ENCODE results near the gene MRNIP.
"Not testable (repeated sequence)": the region's sequence is repeated elsewhere in the genome, so short reads cannot be mapped to it uniquely, and the experiment has no call there.

MRNIP gene

DNA sequence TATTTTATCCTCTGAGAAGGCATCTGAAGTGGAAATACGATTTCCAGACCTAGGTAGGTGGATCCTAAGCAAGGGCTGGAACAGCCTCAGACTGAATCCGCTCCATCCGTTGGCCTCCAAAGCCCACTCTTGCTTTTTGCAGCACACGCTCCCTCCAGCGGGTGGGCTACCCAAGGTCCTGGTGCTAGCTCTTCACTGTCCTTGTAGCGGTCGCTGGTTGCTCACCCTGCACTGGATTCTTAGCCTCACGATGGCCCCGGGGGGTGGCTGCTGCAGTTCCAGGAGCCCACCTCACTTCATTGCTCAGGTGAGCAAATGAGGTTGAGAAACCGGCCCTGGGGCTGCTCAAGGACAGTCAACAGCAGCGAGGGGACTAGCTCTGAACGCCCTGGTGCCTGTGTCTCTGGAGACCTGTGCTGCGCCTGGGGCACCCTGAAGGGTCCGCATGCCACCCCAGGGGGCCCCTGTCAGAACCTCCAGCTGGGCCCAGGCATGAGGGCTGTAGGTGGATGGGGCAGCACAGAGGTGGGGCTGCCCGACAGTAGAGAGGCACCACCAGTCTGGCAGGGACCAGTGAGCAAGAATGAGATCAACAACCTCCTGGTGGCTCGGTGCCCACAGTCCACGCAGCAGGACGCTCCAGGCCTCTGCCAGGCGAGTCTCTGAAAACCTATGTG, 56.3 kb downstream of the MRNIP start:
- DNase-seq, result no peak

DNA sequence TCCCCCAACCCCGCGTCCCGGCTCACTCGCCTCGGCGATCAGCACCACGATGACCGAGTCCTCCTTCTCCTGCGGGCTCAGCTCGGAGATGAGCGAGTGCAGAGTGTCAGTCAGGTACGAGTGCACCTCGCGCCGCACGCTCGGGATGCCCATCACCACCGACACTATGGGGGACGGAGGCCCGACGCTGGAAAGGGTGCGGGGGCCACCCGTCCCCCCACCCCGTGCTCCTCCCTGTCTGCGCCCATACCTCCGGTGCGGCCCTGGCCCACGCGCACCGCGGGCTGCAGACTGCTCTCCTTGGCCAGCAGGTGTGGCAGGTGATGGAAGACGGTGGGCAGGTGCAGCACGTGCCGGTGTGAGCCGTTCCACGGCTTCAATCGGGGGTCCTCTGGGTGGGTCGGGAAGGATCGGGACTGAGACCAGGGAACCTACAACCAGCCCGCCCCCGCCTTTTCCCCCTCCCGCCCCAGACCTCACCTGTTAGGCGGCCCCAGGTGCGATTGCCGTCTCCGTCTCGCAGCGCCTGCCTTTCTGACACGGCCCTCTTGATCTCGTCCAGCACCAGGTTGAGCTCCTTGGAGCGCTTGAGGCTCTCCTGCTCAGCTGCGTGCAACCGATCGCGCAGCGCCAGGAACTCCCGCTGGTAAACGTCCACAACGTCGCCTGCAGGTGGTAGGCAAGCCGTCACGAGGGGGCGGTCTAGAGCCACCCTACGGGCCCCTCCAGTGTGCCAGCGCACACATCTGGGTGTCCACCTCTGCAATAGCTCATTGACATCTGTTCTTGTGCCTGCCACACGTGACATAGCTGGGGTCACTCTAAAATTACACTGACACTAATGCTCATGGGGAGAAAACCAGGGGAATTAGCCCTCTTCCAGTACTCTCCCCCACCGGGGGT, 57.1 kb downstream of the MRNIP start:
- peak; percentile 79 for DNase-seq

DNA sequence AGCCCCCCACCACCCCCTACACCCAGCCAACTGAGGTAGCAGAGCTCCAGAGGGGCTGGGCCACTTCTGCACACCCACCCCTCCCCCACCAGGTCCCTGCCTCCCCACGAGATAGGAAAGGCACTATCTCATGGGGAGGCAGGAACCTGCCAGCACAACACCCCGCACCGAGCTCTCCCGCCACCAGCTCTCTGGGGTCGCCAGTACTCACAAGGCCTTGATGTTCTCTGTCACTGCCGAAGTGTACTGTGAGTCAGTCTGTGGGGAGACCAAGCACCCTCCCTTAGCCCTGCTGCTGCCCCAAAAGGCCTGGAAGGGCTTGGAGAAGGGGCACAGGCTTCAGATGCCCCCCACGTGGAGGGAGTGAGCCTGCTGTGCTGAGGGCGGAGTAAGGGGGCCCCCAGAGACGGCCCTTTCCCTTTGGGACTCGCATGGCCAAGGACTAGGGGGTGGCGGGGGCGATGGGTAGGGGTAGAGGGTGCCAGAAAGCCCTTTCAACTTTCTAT, 57.9 kb downstream of the MRNIP start:
- no peak for DNase-seq

DNA sequence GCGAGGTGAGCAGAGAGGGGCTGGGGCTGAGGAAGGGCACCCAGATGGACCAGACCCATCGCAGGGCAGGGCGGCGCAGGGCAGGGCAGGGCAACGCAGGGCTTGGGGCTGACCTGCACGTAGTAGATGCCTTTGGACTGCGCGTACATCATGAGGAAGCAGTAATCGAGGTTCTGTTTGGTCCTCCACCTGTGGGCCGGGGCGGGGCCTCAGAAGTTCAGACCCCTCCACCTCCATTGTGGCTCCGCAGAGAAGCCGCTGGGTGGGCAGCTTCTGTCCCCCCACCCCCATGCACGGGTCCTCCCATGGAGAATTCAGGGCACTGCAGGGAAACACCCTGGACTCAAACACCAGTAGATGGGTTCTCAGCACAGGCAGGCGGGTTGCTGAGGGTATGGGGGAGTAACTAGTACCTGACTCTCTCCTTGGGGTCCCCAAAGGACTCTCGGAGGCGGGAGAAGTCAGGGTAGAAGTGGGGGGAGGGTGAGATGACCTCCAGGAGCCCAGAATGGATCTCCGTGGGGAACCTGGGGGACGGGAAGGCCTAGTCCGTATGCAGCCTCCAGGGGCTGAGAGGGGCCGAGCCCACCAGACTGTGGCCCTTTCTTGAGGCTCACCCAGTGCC, 58.4 kb downstream of the MRNIP start:
- no peak for DNase-seq

DNA sequence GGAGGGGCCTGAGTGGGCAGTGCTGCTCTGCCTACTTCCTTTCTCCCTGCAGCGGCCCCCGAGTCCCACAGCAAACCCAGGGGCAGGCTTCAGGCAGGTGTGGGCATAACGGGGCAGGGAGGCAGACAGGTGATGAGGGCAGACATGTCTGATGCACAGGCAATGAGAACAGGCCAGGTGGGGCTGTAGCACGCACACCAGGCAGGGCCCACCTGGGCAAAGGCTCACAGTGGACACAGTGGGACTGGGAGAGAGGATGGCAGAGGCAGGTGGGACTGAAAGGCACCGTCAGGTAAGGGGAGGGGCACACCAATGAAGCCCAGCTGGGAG, 59.0 kb downstream of the MRNIP start:
- no peak for DNase-seq

DNA sequence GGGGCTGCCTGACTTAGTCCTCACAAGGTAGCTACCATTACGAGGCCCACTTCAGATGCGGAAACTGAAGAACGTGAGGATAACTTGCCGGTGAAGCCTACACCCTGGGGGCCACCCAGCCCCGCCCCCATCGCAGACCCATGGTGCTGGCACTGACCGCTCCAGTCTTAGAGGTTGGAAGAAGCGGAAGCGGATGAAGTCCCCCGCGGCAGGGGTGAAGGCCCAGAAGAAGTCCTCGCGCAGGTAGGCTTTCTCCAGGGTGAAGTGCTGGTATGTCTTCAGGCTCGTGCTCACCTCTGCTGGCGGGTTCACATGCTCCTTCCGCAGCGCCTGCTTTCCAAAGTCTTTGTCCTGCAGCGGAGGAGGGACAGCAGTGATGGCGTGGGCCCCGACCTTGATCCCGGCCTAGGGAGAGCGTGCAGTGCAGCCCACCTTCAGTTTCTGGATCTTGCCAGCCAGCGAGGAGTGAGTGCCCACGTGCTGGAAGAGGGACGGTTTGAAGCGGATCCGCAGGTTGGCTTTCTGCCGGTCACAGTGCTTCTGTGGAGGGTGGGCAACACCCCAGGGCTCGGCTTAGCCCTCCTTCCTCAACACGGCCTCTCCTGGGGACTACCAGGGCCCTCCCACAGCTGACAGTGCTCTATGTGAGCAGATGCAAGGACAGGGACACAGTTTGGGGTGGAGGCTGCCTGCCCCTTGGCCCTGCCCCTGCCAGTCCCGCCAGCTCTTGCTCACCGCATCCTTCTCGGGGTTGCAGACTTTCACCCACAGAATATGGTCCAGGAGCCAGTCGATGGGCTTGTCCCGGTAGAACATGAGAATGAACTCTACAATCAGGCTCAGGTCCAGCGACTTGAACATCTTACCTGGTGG, 59.6 kb downstream of the MRNIP start:
- no peak for DNase-seq

DNA sequence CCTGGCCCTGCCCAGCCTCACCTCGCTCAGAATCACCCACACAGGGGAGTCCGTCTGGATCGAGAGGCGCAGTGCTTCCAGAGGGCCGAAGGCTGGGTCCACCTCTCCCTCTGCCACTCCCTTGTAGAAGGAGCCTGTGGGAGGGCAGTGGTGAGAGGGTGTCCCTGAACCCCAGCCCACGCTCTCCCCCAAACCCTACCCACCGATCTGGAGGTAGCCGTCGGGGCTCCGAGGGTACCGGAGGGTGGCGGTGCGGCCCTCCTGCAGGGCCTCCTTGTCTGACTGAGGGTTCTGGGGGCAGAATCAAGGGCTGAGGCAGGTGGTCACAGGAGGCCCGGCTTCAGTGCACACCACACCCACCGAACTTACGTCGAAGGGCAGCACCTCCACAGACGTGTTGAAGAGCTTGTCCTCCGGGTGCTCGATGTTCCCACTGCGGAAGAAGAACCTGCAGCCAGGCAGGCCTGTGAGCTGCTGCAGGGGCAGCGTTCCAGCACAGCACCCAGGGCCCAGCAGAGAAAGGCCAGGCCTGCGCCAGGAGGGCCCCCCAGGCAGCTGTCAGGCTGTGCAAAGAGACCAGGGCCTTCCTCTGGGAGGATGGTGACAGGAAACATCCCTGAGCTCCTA, 60.4 kb downstream of the MRNIP start:
- no peak for DNase-seq

DNA sequence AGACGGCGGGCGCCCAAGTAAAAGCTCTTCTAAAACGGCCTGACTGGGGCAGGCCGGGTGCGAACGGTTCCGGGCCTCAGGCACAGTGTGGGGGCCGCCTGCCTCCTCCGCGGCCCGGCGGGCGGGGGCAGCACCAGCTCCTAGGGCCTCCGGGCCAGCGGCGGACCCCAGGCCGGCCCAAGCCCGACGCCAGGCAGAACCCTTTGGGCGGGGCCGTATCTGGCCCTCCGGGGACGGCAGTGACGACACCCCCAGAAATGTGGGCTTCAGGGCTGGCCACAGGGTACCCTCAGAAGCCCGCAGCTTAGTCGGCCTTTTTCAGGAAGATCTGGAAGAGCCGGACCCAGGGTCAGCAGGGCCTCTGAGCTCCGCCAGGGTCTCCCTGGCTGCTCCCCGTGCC, 60.9 kb downstream of the MRNIP start:
- DNase-seq, result no peak

DNA sequence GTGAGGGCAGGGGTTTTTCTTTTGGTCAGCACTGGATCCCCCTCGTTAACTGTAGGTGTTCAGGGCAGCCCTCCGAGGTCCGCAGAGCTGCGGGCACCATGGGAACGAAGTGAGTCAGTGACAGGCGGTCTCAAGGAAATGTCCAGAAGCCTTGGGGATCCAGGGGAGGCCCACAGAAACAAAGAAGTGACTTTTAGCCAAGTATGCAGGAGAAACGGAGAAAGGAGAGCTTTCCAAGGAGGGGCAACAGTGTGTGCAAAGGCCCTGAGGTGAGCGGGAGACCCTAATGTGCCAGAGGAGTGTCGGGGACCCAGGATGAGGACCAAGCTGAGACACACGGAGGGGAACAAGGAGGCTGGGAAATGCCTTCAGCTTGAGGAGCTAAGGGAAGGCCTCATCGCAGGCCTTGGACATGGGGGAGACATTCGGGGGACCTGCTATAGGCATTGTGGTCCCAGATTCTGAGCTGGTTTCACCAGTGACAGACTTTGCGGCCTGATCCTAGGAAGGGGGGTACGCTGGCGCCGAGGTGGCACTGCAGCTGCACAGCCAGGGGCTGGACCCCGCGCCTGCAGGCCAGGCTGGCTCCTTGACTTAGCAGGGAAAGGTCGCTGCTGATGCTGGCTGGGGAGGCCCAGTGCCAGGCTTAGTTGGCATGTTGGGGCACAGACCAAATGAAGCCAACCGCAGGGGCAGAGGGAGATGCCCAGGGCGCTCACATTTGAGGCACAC, 61.6 kb downstream of the MRNIP start:
- no peak for DNase-seq

DNA sequence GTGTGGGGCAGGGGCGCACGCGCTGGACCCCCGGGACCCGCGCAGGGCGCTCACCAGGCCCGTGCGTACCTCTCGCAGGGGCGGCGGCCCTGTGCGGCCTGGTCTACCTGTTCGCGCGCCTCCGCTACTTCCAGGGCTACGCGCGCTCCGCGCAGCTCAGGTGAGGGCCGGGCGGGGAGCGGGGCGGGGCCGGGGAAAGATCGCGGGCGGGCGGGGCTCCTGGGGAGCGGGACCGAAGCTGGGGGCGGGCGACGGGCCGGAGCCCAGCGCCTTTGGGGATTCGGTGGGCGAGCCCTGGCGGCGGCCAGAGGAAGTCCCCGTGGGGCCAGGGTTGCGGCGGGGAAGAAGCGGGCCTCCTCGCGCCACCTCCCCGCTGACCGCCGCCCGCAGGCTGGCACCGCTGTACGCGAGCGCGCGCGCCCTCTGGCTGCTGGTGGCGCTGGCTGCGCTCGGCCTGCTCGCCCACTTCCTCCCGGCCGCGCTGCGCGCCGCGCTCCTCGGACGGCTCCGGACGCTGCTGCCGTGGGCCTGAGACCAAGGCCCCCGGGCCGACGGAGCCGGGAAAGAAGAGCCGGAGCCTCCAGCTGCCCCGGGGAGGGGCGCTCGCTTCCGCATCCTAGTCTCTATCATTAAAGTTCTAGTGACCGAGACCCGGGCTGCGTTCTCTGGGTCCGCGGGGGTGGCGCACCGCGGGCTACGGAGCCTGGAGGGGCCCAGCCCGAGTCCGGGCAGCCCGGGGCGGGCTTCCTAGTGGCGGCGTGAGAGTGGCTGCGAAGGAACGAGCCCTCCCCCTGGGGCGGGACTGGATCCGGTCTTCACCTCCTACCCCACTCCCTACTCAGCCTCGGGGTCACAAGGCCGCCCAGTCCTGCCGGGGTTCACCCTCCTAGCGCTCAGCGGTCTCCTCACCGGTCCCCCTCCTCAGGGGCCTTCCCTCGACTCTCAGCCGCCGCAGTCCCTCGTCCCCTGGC, 62.5 kb downstream of the MRNIP start:
- peak; percentile 58 for DNase-seq

DNA sequence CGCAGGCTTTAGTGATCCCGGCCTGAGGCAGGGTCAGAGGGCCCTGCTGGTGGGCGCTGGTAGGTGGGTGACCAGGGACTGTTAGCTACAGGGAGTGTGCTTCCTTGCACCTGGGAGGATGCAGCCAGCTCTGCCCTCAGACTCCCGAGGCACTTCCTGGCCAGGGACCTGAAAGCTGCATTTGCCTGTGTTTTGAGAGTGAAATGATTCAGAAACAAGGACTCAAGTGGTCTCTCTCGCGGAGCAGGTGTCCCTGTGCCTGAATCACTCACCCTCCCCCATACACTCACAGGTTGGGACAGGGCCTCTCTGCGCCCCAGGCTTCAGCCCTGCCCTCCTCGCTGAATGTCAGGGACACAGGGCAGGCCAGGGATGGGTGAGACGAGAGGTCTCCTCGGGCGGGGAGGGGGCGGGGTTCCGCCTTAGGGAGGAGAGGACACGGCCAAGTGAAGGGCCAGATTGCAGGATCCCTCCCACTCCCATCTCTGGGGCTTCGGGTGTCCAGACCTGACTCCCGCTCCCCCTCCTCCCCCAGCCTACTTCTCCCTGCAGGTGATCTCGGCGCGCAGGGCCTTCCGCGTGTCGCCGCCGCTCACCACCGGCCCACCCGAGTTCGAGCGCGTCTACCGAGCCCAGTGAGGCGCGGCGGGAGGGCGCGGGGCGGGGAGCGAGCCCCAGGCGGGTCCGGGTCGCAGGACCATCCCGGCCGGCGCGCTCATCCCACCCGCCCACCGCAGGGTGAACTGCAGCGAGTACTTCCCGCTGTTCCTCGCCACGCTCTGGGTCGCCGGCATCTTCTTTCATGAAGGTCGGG, 63.4 kb downstream of the MRNIP start:
- no peak for DNase-seq

DNA sequence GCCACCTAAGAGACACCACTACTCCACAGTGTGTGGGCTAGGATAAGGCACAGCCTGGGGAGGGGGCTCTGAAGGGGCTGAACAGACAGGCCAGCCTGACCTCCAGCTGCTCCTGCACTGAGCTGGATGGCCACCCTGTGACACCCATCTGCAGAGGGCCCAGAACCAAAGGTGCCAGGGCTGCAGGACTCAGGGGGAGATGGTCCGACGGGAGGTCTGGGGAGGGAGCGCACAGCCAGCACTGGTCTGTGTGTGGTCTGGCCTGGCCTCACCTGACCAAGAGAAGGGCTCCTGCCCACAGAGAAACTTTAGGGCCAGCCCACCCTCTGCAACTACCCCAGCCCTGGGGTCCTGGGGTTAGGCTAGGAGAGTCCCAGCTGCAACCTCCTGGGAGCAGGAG, 64.0 kb downstream of the MRNIP start:
- DNase-seq, result no peak

DNA sequence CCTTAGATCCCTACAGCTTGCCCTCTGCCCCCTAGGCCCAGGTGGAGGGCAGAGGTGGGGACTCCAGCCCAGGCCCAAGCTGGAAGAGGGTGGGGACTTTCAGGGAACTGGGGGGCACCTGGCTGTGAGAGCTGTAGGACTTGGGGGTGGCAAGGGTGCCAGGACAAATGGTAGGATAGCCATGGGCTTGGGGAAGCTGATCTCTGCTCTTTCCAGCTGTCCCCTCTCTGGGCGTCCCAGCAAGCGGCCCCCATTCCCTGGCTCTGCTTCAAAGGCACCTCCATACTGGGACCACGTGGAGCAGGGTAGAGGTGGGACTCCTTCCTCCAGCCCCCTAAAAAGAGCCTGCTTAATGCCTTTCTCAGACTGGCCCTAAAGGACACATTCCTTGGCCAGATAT, 64.4 kb downstream of the MRNIP start:
- DNase-seq, result no peak

DNA sequence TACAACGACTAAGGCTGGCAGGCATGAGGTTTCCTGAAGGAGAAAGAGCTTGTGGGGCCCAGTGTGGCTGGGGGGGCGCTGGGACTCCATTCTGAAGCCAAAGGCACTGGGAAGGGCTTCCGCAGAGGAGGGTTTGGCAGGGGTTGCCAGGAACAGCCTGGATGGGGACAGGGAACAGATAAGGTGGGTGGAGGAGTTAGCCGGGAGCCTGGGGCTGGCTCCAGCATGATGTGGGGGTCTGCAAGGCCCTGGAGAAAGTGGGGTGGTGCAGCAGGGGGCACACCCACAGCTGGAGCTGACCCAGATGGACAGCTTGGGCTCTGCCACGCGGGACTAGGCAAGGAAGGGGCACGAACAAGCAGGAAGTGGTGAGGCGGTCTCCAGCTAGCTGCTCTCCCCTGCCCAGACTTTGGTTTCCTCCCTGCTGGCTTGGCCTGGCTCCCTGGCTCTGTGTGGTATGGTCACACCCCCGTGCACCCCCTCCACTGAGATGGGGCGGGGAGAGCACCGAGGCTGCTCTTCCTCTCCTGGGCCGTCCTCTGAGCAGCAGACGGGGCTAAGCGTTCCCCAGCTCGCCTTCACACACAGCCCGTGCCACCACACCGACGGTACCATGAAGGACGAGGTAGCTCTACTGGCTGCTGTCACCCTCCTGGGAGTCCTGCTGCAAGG, 65.0 kb downstream of the MRNIP start, which contains the start of gene LTC4S:
Gene LTC4S, plus strand, starts transcription at position 519 of the 672 bp plus-strand sequence. Its CDS starts 95 bp downstream, at position 614.
- DNase-seq, result no peak

DNA sequence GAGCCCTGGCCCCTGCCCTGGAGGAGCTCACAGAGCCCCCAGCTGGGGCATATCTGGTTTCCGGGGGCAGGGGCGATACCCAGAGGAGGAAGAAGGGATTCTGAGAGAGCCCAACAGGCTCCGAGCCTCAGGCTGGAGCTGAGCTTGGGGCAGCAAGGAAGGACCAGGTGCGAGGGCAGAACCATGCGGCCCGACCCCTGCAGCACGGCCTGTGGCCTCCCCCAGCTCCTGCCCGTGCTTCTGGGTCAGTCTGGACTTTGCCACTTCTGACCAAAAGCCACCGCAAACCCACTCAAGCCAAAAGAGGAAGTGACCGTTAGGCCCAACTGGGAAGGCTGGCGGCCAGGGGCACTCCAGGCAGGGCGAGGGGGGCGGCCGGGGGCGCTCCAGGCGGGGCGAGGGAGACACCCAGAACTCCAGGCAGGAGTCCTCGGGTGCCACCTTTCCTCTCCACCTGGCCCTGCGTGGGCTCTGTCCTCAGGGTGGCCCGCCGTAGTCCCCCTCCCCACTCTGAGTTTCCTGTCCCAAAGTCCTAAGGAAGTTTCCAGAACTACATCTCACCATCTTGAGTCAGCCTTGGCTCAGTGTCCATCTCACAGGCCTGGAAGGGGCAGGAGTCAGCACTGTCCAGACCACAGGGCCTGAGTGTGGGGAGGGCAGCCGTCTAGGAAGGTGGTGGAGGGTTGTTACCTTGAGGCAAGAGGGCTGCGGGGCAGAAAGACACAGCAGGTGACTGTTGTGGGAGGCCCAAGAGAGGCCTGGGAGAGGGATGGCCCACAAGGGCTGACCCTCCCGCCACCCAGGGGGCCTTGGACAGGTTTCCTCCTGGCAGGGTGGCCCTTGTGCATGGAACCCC, 65.8 kb downstream of the MRNIP start:
- DNase-seq, result no peak

DNA sequence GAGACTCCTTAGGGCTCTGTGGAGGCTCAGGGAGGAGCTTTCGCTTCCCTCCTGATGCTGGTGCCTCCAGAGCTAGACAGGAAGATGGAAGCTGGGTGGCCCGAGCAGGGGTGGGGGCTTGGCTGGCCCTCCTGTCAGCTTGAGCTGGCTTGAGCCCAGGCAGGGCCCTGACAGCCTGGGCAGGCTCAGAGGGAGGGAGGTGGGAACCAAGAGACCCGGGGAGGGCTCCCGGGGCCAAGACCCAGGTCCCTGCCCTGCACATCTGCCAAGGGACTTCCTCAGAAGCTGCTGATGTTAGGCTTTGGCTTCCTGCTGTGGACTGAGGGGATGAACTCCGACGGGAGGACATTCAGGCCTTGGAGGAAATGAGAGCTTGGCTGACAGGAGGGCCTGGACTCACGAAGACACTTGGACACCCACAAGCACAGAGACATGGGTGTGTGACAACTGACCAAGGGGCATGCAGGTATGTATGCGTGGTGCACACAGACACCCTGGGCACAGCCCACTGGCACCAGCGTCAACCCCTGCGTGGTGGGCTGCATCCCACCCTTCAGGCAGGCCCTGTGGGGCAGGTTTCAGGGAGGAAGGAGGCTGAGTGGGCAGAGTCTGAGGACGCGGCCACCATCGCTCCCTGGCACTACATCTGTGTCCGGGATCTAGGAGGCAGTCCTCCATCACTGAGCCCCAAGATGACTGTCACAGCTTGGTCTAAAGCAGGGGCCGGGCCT, 66.6 kb downstream of the MRNIP start:
- no peak for DNase-seq

DNA sequence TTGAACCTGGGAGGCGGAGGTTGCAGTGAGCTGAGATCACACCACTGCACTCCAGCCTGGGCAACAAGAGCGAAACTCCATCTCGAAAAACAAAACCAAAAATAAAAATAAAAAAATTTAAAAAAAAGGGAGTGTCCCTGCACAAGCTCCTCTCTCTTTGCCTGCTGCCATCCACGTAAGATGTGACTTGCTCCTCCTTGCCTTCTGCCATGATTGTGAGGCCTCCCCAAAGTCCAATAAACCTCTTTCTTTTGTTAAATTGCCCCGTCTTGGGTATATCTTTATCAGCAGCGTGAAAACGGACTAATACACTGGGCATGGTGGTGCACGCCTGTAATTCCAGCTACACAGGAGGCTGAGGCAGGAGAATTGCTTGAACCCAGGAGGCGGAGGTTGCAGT, 69.3 kb downstream of the MRNIP start:
- not testable (repeated sequence) for DNase-seq
